Measurements from ENCODE around the gene CSNK2A3.
"Not testable (repeated sequence)": the region's sequence is repeated elsewhere in the genome, so short reads cannot be mapped to it uniquely, and the experiment has no call there.

CSNK2A3 gene

DNA sequence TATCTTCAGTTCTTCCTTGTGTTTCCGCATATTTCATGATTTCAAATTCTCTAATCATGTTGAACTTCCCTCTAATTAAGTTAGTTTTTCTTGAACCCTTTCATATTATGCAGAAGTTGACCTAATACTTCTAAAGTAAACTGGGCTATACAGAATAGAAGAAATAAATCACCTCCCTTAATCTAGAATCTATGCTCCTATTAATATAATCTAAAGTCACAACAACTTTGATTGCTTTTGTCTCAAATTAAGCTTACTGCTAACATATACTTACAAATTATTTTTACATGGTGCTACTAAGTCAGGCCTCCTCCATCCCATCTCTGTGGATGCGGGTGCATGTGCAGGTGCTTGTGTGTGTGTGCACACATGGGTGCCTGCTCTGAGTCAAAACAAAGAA, 27.3 kb upstream of the CSNK2A3 start:
- no peak for DNase-seq (ENCODE audit: low read depth in 3 of 3)

DNA sequence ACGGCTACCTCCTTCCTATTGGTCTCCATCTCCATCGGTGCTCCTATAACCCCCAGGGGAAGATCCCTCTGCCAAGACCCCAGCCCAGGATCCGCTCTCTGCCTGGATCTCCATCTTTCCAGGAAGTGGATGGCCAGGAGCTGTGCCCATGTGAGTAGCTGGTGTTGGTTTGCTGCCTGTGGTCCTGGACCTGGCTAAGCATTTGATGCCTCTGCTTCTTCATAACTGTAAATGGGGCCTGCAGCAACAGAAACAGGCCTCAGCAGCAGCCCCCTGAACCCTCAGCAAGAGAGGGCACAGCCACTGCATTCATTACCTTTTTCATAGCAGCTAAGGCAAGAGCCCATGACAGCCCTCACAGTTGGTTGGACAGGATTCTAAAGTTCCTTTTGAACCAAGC, 26.6 kb upstream of the CSNK2A3 start:
- no peak for DNase-seq (ENCODE audit: low read depth in 3 of 3)

DNA sequence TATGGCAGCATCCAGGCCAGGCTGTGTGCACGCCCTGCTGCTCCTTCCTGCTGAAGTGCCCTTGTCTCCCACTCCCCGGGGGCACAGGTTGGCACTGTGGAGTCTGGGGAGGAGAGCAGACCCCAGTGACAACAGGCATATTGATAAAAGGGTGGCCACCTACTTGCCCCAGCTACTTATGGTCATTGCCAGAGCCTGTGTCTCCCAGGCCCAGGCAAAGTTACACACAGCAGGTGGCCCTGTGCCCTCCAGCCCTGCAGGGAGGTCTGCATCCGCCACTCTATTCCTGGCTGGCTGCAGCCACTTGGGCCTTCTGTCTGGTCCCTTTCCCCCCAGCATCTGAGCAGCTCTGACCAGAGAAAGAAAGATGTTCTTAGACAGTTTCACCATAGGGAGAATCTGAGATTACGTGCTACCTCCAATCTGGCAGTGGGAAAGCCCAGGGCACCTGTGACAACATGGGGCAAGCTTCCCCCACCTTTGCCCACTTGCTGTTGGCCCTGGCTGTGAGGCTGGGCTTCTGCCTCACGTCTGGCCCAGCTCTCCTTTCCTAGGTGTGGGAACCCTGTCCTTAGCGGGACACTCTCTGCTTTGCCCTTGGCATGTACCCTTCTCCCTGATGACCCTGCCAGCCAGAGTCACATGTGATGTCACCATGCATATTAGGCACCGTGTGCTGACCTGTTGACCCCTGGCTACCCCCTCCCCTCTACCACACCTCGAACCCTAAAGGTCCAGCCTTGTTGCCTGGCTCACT, 25.3 kb upstream of the CSNK2A3 start:
- DNase-seq (ENCODE audit: low read depth in 3 of 3) = no peak

DNA sequence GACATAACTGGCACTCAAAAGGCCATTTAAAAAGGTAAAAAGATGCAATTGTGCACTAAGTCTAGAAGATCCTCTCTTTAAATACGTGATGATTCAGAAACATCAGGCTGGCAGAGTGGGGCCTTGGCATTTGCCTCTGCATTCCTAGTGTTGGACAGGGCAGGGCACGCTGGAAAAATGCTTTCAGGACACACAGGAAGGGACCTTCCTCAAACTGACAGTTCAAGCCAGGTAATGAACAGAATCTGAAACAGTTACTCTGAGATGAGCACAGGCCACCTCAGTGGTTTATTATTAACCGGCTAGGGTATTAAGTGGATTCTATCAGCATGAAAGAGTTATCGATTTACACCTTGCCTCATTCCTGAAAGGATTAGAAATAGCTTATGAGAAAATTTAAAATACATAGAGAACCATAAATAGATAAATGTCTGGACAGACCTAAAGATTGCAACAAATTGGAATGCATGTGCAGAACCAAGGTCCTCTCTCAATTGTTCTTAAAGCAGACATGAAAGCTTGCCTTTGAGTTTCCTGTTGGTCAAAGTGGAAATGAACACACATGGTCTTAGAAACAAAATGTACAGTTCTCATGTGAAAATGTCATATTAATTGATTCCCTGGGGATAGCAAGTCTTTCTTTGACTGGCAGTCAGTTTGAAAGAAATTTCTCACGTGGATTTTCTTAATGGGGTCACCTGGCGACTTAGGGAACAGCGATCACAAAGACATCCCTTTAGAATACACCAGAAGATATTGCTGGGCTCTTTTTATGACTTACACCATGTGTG, 21.5 kb upstream of the CSNK2A3 start:
- DNase-seq (ENCODE audit: low read depth in 3 of 3) = no peak

DNA sequence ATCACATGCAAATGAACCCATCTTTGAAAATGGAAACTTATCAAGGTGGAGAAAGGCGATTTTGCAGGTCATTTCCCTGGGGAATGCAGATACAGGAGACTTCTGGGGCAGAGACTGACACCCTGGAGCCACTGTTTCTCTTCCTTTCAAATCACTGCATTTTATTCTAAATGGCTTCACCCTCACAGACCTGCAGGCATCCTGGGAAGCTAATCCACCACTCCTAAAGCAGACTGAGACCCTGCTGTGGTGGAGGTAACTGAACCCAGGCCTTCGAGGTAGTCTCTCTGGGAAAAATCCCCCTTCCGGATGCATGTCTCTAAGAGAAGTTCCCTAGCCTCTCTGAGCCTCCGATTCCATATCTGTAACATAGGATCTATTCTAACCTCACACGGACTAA, 20.9 kb upstream of the CSNK2A3 start:
- DNase-seq (ENCODE audit: low read depth in 3 of 3) = no peak

DNA sequence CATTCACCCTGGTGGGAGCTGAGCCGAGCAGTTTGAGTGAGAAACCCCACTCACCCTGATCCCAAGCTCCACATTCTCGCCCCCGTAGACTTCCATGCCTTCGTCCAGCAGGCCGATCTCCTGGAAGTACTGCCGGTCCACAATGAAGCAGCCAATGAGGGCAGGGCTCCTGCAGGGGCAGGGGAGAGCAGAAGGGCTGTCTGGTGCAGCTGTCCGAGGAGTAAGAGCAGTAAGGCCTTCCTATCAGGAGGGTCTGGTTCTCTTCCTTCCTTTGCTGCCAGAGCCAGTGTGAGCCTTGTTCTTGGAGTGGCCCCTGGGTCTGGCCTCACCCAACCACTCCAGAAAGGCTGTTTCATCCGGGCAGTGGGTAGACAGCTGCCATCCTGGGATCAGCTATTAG, 19.4 kb upstream of the CSNK2A3 start:
- no peak for DNase-seq (ENCODE audit: low read depth in 3 of 3)

DNA sequence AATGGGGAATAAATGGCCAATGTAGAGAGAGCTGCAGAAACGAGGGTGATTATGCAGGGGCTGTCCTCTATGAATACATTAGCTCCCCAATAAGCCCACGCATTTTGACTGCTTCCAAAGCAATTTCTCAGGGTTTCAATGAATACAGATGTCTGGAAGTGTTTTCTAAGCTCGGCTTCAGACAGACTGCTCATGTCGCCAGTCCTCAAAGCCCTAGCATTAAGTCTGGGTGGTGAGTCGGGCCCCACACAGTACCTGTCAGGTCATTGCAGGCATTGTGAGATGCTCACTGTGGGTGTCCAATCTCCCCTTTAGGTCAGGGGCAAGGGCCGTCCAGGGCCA, 17.9 kb upstream of the CSNK2A3 start:
- DNase-seq (ENCODE audit: low read depth in 3 of 3) = no peak

DNA sequence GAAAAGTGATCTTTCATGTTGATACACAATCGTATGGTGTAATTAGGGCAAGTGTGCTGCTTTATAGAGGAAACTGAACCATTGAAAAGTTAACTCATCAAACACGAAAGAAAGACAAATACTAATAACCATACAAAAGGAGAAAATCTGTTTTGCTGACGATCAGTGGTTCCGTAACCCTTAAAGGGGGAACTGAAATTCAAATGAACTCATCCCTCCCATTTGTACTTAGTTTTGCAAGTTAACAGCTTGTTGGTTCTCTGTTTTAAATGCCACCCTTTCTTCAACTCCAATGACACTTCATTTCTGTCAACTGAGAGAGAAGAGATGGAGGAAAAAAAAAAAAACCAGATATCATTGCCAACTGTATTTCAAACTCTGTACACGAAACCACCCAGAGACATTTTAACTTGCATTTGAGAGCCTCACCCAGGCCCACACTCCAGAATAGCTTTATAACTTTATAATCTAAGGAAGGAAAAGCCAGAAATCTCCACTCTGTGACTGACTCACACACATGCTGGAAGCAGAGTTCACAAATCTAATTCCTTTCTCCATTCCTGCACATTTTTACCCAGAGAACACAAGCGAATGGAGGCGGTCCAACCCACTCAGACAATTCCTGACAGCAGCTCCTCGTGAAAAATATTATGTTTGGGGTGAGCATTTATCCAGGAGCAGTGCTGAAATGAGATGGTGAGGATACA, 17.4 kb upstream of the CSNK2A3 start:
- DNase-seq (ENCODE audit: low read depth in 3 of 3) = no peak

DNA sequence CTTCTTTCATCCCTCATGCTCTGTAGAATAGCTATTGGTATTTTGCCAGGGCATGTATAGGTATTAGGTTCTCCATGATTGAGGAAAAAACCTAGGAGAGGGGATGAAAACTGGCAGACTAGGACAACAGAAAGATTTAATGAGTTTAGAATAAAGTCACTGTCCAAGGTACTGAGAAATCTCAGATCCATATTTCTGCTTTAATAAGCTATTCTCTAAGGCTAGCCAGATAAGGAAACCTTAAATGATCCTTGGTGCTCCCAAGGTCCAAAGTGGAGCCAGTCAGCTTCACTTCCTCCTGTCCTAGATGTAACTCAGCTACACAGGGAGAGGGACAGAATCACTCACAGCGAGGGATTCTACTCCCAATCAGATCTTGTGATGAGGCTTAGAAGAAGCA, 13.7 kb upstream of the CSNK2A3 start:
- DNase-seq (ENCODE audit: low read depth in 3 of 3) = no peak

DNA sequence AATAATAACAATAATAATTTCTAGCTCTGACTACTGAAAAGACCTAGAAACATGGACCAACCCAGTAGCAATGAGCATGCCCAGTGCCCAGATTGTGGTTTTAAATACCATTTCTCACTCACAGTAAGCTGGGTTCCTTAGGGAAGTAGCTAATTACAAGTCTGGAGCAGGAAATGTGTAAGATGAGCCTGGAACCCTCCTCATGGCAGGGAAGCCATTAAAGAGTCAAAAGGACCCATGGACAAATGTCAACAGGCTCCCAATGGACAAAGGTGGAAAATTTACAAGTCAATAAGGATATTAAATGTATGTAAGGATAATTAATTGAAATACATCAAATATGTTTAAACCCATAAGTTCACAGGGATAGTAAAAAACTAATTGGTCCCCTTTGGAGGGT, 10.6 kb upstream of the CSNK2A3 start:
- DNase-seq (ENCODE audit: low read depth in 3 of 3) = no peak

DNA sequence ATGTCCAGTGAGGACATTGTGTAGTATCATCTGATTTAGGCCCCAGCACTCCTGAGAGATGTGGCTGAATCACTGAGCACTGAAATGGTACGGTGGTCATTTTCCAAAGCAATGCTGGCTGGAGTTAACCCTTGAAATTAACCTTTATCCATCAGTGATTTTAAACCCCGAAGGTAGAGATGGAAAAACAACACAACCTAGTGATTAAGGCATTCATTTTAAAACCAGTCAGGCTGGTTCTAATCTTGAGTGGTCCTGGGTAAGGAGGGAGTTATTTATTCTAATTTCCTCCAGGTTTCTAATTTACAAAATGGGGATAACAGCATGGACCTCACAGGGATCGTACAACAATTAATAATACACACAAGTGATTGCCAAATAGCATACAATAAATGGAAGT, 6.6 kb upstream of the CSNK2A3 start:
- DNase-seq (ENCODE audit: low read depth in 3 of 3) = no peak

DNA sequence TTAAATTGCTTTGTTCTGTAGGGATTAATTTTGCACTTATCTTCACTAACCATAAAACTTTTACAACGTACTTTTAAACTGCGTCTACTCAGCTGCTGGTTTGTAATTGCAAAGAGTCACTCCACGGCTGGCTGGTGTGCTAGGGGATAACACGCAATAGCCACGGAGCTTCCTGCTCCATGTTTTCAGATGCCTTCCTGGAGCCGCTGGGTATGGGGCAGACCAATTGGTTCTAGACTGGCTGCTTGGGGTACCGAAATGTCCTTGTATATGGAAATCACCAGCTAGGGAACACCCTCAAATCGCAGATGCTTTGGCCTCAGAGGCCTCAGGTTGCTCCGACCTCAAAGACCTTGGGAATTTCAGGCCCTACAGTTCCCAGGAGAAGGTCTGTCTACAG, 3.8 kb upstream of the CSNK2A3 start:
- no peak for DNase-seq (ENCODE audit: low read depth in 3 of 3)

DNA sequence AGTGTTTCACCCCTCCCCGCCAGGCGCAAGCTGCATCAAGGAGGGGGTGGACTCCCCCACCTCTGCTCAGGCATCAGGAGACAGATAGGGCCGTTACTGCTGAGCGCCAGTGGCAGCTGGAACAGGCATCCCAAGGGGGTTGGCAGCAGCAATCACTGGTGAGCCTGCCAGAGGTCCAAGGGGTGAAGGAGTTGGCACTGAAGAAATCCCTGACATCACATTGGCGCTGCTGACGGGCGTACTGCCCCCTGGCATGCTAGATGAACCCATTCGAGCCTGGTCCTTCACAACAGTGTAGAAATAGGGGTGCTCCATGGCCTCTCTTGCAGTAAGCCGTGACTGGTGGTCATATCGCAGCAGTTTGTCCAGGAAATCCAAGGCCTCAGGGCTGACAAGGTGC, 1.2 kb downstream of the CSNK2A3 start:
- not testable (repeated sequence) for DNase-seq (ENCODE audit: low read depth in 3 of 3)

DNA sequence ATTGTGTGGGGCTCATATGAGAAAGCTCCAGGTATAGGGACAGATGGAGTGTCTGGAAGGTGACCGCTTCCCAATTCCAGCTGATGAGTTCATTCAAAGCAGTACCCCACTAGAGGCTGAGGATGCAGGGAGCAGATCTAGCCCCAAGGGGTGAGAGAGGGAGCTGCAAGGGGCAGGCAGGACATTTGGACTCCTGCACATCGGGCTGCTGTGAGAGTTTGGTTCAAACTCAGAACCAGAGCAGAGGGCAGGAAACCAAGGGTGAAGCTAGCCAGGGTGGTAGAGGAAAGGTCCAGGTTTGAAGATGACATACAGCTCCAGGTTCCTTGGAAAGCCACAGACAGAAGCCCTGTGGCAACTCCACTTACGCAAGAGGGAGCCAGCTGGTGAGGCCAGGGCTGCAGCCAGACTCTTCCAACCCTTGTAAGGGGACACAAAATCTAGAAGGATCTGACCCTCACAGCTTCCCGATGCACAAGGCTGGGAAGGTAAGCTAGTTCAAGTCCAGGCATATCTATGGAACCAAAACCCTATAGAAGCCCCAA, 1.9 kb downstream of the CSNK2A3 start:
- DNase-seq (ENCODE audit: low read depth in 3 of 3) = no peak

DNA sequence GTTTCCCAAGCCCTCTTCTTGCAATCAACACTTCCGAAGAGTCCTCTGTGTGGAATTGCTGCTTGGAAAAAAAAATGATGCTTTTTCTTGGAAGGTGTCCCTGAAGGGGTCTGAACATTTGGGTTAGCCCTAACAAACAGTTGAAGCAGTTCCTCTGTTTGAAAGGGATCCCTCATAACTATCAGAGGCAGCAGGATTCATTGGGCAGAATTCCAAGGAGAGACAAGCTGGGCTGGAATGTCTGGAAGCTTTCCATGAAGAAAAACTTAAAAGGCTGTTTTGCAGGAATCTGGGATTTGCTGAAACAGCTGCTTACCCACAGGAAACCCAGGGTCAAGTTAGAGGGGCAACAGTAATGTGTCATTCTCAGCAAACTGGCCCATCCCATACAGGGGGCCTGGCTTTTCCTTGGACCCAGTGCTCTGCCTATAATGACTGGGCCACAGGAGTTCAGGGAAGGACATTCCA, 3.1 kb downstream of the CSNK2A3 start:
- no peak for DNase-seq (ENCODE audit: low read depth in 3 of 3)

DNA sequence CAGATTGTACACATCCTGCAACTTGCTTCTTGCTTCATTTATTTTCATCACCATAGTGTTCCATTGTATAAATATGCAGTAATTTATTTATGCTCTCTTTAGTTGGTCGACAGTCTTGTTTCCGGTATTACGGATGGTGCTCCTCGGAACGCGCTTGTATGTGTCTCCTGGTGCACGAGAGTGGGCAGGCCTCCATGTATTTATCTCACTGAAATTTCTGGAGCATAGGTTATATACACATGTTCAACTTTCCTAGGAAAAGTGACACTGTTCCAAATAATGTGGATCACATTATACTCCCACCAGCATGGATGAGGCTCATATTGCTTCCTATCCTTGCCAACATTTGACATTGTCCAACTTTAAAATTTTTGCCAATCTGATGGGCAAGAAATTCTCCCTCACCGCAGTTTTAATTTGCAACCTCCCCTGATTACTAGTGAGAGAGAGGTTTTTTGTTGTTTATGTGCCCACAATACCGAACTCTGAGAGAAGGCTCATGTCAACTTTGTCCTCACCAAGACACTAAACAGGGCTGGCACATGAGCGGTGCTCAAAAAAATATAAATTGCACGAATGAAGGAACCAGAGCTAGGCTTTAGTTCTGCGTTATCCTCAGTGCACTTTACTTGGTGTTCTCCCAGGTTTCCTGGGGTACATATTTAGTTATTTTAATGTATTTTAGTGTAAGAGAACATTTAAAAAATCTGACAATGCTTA, 3.8 kb downstream of the CSNK2A3 start:
- DNase-seq (ENCODE audit: low read depth in 3 of 3) = no peak

DNA sequence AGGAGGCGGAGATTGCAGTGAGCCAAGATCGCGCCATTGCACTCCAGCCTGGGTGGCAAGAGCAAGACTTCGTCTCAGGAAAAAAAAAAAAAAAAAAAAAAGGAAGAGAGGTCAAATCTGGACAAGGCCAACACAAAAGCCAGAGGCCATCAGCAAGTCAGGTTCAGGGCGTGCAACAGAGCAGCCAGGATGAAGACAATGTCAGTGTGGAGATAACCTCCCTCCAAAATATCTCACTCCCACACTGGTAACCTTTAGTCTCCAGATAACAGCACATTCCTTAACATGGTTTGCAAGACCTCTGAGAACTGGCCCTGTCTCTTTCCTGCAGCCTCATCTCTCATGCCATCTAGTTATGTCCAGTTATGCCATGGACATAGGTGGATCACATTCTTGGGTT, 4.7 kb downstream of the CSNK2A3 start:
- DNase-seq (ENCODE audit: low read depth in 3 of 3) = no peak

DNA sequence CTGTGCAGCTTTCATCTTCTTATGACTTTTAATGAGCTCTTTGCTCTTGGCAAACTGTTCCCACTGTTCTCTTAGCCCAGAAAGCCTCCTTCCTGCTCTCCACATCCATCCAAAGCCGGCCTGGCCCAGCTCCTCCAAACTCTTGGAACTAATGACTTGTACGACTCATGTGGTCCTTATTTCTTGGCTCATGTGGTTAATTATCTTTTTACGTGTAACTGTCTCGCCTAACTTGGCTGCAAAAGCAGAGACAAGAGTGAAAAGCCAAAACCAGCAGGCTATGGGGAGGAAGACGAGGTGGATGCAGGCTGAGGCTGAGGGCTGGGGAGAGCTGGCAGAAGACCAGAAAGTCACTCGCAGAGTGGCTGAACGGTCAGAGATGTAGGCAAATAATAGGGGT, 5.5 kb downstream of the CSNK2A3 start:
- no peak for DNase-seq (ENCODE audit: low read depth in 3 of 3)

DNA sequence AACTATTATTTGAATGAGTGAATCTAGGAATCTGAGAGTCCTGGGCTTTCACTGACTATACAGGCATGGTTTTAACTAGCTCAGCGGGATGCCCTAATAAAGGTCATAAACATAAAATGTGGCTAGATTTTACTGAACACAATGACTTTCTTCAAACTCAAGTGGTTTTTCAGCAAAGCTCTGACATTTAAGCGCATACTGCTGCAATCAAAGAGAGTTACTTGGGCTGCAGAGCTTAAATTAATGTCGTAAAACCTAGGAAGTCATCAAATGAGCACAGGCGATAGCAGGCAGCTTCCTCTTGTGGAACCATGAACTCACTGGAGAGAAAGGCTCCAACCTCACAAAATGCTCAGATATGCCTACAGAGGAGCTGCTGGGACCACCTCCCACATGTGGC, 6.7 kb downstream of the CSNK2A3 start:
- no peak for DNase-seq (ENCODE audit: low read depth in 3 of 3)

DNA sequence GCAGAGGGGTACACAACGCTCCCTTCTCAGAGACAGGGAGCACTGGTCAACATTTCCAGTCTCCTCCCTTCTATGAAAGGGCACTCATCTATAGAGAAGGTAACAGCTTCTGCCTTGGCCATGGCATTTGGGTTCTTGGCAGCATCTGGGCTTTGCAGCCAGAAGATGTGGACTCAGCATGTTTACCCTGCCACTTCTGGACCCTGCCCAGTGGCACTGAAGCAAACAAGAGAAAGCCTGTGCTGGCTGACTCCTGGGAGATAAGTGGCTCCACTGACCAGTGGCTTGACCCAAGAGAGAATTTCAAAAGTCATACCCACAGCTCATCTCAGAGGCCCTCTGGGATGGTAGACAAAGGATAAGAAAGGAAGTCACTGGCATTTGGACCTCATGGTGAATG, 8.0 kb downstream of the CSNK2A3 start:
- no peak for DNase-seq (ENCODE audit: low read depth in 3 of 3)

DNA sequence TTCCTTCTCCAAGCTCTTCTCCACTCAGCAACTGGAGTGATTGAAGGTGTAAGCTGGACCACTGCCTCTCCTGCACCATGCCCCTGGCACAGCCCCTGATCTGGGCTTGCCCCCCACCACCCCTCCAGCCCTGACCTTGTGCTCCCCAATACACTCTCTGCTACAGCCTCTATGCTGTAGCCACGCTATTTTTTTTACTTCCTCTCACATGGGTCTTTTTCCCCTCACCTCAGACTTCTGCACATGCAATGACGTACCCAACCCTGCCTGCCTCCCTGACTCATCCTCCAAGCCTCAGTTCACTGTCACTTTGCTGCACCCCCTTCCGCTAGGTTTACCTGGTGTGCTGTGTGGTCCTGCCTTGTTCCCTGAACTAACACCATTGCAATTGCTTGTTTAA, 9.0 kb downstream of the CSNK2A3 start:
- no peak for DNase-seq (ENCODE audit: low read depth in 3 of 3)

DNA sequence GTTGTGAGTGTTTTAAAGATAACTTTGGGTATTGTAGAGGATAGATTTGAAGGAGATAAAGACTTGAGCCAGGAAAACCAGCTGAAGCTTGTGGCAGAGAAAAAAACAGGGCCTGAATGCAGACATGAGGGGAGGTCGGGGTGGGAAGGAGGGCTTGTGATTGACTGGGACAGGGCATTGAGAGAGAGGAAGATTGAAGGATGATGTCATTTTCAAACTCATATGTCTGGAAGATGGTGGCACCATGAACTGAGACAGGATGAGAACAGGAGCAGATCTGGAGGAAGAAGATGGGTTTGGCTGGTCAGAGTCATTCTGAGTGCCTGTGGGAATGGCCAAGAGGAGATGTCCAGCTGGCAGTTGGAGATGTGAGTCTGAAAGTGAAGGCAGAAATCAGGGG, 14.7 kb downstream of the CSNK2A3 start:
- DNase-seq (ENCODE audit: low read depth in 3 of 3) = no peak

All from stimulated activated CD4-positive, alpha-beta T cell treated with anti-CD3 and anti-CD28 coated beads, TNF-alpha, amount 100 ng/mL, for 4 hours (primary cell).